Trophoblast cell (in vitro differentiated cells and primary cell): ENCODE measurements around the gene GPX3.

Source experiments
- DNase-seq, 2 donors: peaks; one replicate each; pipeline ENCODE4 v3.0.0-alpha.2; 2016
- H2AFZ ChIP-seq: 2 replicates; pipeline ENCODE4 v1.6.1; 2013; ENCODE audit warnings: low read length, moderate library complexity, mild to moderate bottlenecking; ENCODE audit not compliant: insufficient read depth, poor library complexity
- H2AK5ac ChIP-seq: 2 replicates; pipeline ENCODE4 v1.6.1; 2013; ENCODE audit warnings: mild to moderate bottlenecking, low read length
- H2BK120ac ChIP-seq: 2 replicates; pipeline ENCODE4 v1.6.1; 2013; ENCODE audit warnings: low read length, mild to moderate bottlenecking, moderate library complexity; ENCODE audit not compliant: insufficient read depth, poor library complexity
- H2BK12ac ChIP-seq: 2 replicates; pipeline ENCODE4 v1.6.1; 2013; ENCODE audit warnings: mild to moderate bottlenecking, low read length, moderate library complexity
- H2BK5ac ChIP-seq: 2 replicates; pipeline ENCODE4 v1.6.1; 2013; ENCODE audit warnings: low read length, low read depth, moderate library complexity, mild to moderate bottlenecking; ENCODE audit not compliant: poor library complexity
- H3K14ac ChIP-seq: 2 replicates; pipeline ENCODE4 v1.6.1; 2013; ENCODE audit warnings: mild to moderate bottlenecking, low read length
- H3K18ac ChIP-seq: 2 replicates; pipeline ENCODE4 v1.6.1; 2013; ENCODE audit warnings: mild to moderate bottlenecking, low read length
- H3K23ac ChIP-seq: 2 replicates; pipeline ENCODE4 v1.6.1; 2013; ENCODE audit warnings: low read length
- H3K27ac ChIP-seq: 2 replicates; pipeline ENCODE4 v1.5.1; 2013; ENCODE audit warnings: low read depth, mild to moderate bottlenecking, inconsistent platforms, low read length, moderate library complexity
- H3K27me3 ChIP-seq: 2 replicates; pipeline ENCODE4 v1.6.1; 2013; ENCODE audit warnings: inconsistent platforms, mild to moderate bottlenecking, low read length, moderate library complexity; ENCODE audit not compliant: insufficient read depth
- H3K36me3 ChIP-seq, 2 experiments: 1 replicate in 1 of 2; 2 replicates in 1 of 2; pipeline ENCODE4 v1.6.1; 2013; ENCODE audit warnings: low read length in 2 of 2, mild to moderate bottlenecking in 2 of 2, moderate library complexity in 1 of 2; ENCODE audit not compliant: insufficient read depth in 2 of 2, control insufficient read depth in 1 of 2
- H3K4ac ChIP-seq: 2 replicates; pipeline ENCODE4 v1.6.1; 2013; ENCODE audit warnings: low read depth, mild to moderate bottlenecking, low read length, moderate library complexity
- H3K4me1 ChIP-seq, 2 experiments: 1 replicate in 1 of 2; 2 replicates in 1 of 2; pipeline ENCODE4 v1.6.1; 2013; ENCODE audit warnings: low read length in 2 of 2, mild to moderate bottlenecking in 2 of 2, moderate library complexity in 1 of 2; ENCODE audit not compliant: insufficient read depth in 2 of 2, control insufficient read depth in 1 of 2
- H3K4me2 ChIP-seq: 2 replicates; pipeline ENCODE4 v1.6.1; 2013; ENCODE audit warnings: inconsistent platforms, mild to moderate bottlenecking, low read length, moderate library complexity
- H3K4me3 ChIP-seq: 2 replicates; pipeline ENCODE4 v1.5.1; 2013; ENCODE audit warnings: mild to moderate bottlenecking, low read depth, low read length, inconsistent platforms
- H3K79me1 ChIP-seq: one replicate; pipeline ENCODE4 v1.6.1; 2013; ENCODE audit warnings: low read length
- H3K79me2 ChIP-seq: 2 replicates; pipeline ENCODE4 v1.6.1; 2013; ENCODE audit warnings: low read length, mild to moderate bottlenecking; ENCODE audit not compliant: control insufficient read depth, insufficient read depth, poor library complexity
- H3K9ac ChIP-seq: 2 replicates; pipeline ENCODE4 v1.6.1; 2013; ENCODE audit warnings: mild to moderate bottlenecking, low read length
- H3K9me3 ChIP-seq: 2 replicates; pipeline ENCODE4 v1.6.1; 2013; ENCODE audit warnings: low read depth, mild to moderate bottlenecking, control low read depth, inconsistent platforms, low read length; ENCODE audit not compliant: insufficient read depth
- H4K12ac ChIP-seq: 2 replicates; pipeline ENCODE4 v1.6.1; 2013; ENCODE audit warnings: low read depth, mild to moderate bottlenecking, low read length, moderate library complexity
- H4K8ac ChIP-seq: 2 replicates; pipeline ENCODE4 v1.6.1; 2013; ENCODE audit warnings: low read depth, mild to moderate bottlenecking, low read length, moderate library complexity
- H4K91ac ChIP-seq: one replicate; pipeline ENCODE4 v1.6.1; 2013; ENCODE audit warnings: low read depth, mild to moderate bottlenecking, low read length, moderate library complexity
- WGBS: extraction: QIAGEN DNeasy Blood & Tissue Kit; methylation state at CpG from one replicate; pipeline ENCODE4 v1.1.7; 2013; ENCODE audit warnings: missing lambda C conversion rate; ENCODE audit not compliant: insufficient read length, insufficient coverage; ENCODE audit errors: extremely low coverage; 5-methylcytosine and 5-hydroxymethylcytosine counted together

Gene GPX3

DNA sequence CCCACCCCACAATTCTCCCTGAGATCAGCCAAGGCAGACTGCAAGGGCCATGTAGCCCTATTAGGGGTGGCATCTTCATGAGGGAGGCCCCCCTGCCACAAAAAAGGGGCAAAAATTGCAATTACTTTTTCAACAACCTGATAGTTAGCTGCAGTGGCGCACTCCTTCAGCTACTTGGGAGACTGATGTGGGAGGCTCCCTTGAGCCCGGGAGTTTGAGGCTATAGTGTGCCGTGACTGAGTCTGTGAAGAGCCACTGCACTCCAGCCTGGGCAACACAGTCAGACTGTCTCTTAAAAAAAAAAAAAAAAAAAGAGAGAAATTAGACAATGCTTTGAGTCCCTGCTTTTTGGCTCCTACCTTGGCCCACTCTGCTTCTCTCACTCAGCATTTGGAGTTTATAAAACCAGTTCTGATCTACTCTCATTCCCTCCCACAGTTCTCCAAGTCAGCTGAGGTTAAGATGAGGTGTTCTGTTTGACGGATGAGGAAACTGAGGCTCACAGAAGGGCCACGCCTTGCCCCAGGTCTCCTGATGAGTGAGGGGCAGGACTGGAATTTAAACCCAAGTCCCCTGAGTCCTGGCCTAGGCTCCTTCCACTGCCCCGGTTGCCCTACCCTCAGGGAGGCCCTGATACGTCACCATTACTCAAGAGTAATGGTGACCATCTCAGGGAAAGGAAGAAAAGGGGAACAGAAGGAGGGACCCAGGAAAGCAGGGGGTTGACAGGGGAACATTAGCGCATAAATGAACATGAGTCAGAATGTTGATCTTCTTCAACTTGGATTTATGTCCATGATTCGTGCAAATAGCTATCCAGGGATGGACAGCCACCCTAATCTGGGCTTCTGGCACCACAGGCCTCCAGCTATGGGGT lies 9.0 kb downstream of the GPX3 start:
- no peak overlapping the region for H4K91ac ChIP-seq
- H3K4me2 ChIP-seq, result no peak overlapping the region
- no peak overlapping the region for H3K4ac ChIP-seq
- H2AFZ ChIP-seq, result no peak overlapping the region
- DNase-seq, result no peak
- H3K27ac ChIP-seq, result no peak overlapping the region
- H3K36me3 ChIP-seq, result peaks cover 50 to 59% of the 10 kb centered on the region in 2 experiments
- no peak overlapping the region for H2BK12ac ChIP-seq
- no peak overlapping the region for H4K8ac ChIP-seq
- H2AK5ac ChIP-seq, result no peak overlapping the region
- no peaks in the 10 kb centered on the region for H3K27me3 ChIP-seq
- no peak overlapping the region for H3K23ac ChIP-seq
- H2BK120ac ChIP-seq, result no peak overlapping the region
- no peak overlapping the region for H4K12ac ChIP-seq
- H3K4me1 ChIP-seq, result no peaks in the 10 kb centered on the region
- no peak overlapping the region for H3K18ac ChIP-seq
- H3K9ac ChIP-seq, result no peak overlapping the region
- no peak overlapping the region for H3K4me3 ChIP-seq
- no CpG with 5 or more reads among the region's 9 CpGs for WGBS
- H3K14ac ChIP-seq, result no peak overlapping the region
- peaks cover 4% of the 10 kb centered on the region for H3K9me3 ChIP-seq
- H3K79me2 ChIP-seq, result no peaks in the 10 kb centered on the region
- H2BK5ac ChIP-seq, result no peak overlapping the region
- no peaks in the 10 kb centered on the region for H3K79me1 ChIP-seq

DNA sequence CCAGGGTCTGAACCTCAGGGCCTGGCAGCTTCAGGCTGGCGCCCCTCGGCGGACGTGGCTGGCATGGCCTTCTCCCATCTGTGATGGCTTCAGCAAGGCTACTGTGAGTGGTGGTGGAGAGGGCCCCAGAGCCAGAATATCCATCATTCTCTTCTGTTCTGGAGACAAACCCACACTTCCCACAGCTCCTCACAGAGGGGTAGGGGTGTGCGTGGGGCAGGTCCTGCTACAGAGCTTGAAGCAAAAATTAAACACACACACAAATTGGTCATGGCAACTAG lies 9.6 kb downstream of the GPX3 start:
- Histone ChIP-seq H3K9me3 (peaks cover 4% of the 10 kb centered on the region), H3K4me2 (no peak overlapping the region), H2BK5ac (no peak overlapping the region), H2AK5ac (no peak overlapping the region), H3K18ac (no peak overlapping the region), H2AFZ (no peak overlapping the region), H2BK12ac (no peak overlapping the region), H3K9ac (no peak overlapping the region), H3K79me2 (no peaks in the 10 kb centered on the region), H4K12ac (no peak overlapping the region), H3K27ac (no peak overlapping the region), H4K8ac (no peak overlapping the region), H3K4me3 (no peak overlapping the region), H3K4ac (no peak overlapping the region), H3K27me3 (no peaks in the 10 kb centered on the region), H2BK120ac (no peak overlapping the region), H3K4me1 (no peaks in the 10 kb centered on the region), H3K14ac (no peak overlapping the region), H3K36me3 (peaks cover 55 to 65% of the 10 kb centered on the region in 2 experiments), H3K79me1 (no peaks in the 10 kb centered on the region), H3K23ac (no peak overlapping the region), H4K91ac (no peak overlapping the region)
- WGBS, result no CpG with 5 or more reads among the region's 5 CpGs
- no peak for DNase-seq

DNA sequence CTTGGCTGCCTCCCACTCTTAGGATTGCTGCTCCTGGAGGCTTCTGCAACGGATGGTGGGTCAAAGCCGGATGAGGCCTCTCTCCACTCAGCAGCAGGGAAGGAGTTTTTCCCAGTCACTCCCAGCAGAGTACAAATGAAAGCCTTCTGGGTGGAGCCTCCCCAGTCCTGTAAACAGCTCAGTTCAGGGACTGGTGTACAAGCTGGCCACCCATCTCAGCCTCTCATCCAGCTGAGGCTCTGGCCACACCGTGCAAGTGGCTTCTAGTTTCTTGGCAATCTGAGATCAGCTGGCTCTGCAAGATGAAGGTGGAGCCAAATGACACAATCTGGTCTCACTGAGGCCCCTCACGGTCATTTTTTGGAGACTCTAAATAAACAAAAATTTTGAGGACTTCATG lies 10.0 kb downstream of the GPX3 start:
- no peak for DNase-seq
- Histone ChIP-seq H3K18ac (no peak overlapping the region), H3K4me2 (no peak overlapping the region), H2BK120ac (no peak overlapping the region), H3K9ac (no peak overlapping the region), H2BK12ac (no peak overlapping the region), H3K4me1 (no peaks in the 10 kb centered on the region), H3K4ac (no peak overlapping the region), H3K27me3 (no peaks in the 10 kb centered on the region), H3K4me3 (no peak overlapping the region), H3K14ac (no peak overlapping the region), H3K23ac (no peak overlapping the region), H2AFZ (no peak overlapping the region), H4K91ac (no peak overlapping the region), H3K79me2 (no peaks in the 10 kb centered on the region), H3K79me1 (no peaks in the 10 kb centered on the region), H3K36me3 (peaks cover 58 to 69% of the 10 kb centered on the region in 2 experiments), H3K9me3 (peaks cover 4% of the 10 kb centered on the region), H3K27ac (no peak overlapping the region), H2AK5ac (no peak overlapping the region), H2BK5ac (no peak overlapping the region), H4K12ac (no peak overlapping the region), H4K8ac (no peak overlapping the region)
- WGBS, result no CpG with 5 or more reads among the region's 4 CpGs

DNA sequence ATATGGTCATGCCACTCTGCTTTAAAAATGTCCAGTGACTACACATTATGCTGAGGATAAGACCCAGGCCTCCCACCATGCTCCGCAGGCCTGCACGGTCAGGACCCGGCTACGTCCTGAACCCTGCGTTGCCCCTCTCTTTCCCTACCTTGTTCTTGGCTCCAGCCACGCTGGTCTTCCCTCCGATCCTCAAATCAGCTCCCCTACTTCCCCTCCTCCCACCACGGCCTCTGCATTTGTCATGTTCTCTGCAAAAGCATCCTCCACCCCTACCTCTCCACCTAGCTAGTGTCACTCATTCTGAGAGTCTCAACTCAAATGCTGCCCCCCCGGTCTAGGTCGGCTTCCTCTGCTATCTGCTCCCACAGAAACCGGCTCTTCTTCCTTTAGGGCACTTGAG lies 11.2 kb downstream of the GPX3 start:
- H2BK5ac ChIP-seq, result no peak overlapping the region
- DNase-seq, result no peak
- no peak overlapping the region for H4K12ac ChIP-seq
- H3K4me3 ChIP-seq, result no peak overlapping the region
- H3K27me3 ChIP-seq, result no peaks in the 10 kb centered on the region
- H2AFZ ChIP-seq, result no peak overlapping the region
- H3K14ac ChIP-seq, result no peak overlapping the region
- H3K9ac ChIP-seq, result no peak overlapping the region
- H3K23ac ChIP-seq, result no peak overlapping the region
- H3K4me1 ChIP-seq, result no peaks in the 10 kb centered on the region
- H3K27ac ChIP-seq, result no peak overlapping the region
- H3K9me3 ChIP-seq, result peaks cover 4% of the 10 kb centered on the region
- H2BK120ac ChIP-seq, result no peak overlapping the region
- H3K18ac ChIP-seq, result no peak overlapping the region
- no peak overlapping the region for H3K4me2 ChIP-seq
- H3K79me2 ChIP-seq, result no peaks in the 10 kb centered on the region
- H2AK5ac ChIP-seq, result no peak overlapping the region
- peaks cover 65 to 74% of the 10 kb centered on the region in 2 experiments for H3K36me3 ChIP-seq
- no peak overlapping the region for H4K8ac ChIP-seq
- no CpG with 5 or more reads among the region's 11 CpGs for WGBS
- H4K91ac ChIP-seq, result no peak overlapping the region
- no peak overlapping the region for H3K4ac ChIP-seq
- H2BK12ac ChIP-seq, result no peak overlapping the region
- no peaks in the 10 kb centered on the region for H3K79me1 ChIP-seq
